H1 (cell line): ENCODE data around the gene TTC36. TPM values are rescaled to one million over a fixed set of nuclear protein-coding genes. Genes with fewer than 3 reads are reported as not detected.

Source experiments
- CTCF ChIA-PET: fragments of 300-600 bp; sonication (Branson Sonifier 250); formaldehyde crosslinking; loops from one replicate; lab custom pipeline; 2021; ENCODE audit not compliant: partially characterized antibody; lab: Charles Lee
- POLR2A ChIA-PET: fragments of 300-600 bp; sonication (Branson Sonifier 250); formaldehyde crosslinking; loops from one replicate; lab custom pipeline; 2021; ENCODE audit warnings: inconsistent platforms; ENCODE audit not compliant: partially characterized antibody; lab: Charles Lee
- DNase-seq, 2 experiments: peaks; one replicate each; pipeline versions ENCODE4 v3.0.0 to v3.0.0-alpha.2; 2010 to 2022; ENCODE audit warnings: low spot score in 2 of 2, low read depth in 1 of 2, mixed read lengths in 1 of 2
- FAIRE-seq: peaks from 2 replicates; lab custom pipeline; 2011; peaks lifted over from hg19 to GRCh38; lab: Jason Lieb, UNC
- H2AFZ ChIP-seq: 2 replicates; pipeline ENCODE4 v1.8.1; 2012; ENCODE audit warnings: low read length, inconsistent platforms
- H2AK5ac ChIP-seq: 2 replicates; pipeline ENCODE4 v1.6.1; 2013; ENCODE audit warnings: low read depth, low read length
- H2BK120ac ChIP-seq: replicated peaks from 2 replicates; pipeline ENCODE3; 2013; ENCODE audit warnings: low read depth, low read length, inconsistent platforms
- H2BK12ac ChIP-seq: 2 replicates; pipeline ENCODE4 v1.6.1; 2013; ENCODE audit warnings: low read depth, low read length
- H2BK15ac ChIP-seq: 2 replicates; pipeline ENCODE4 v1.6.1; 2013; ENCODE audit warnings: low read length
- H2BK20ac ChIP-seq: 2 replicates; pipeline ENCODE4 v1.6.1; 2013; ENCODE audit warnings: low read length
- H2BK5ac ChIP-seq: 2 replicates; pipeline ENCODE4 v1.6.1; 2013; ENCODE audit warnings: low read depth, low read length
- H3K14ac ChIP-seq: 2 replicates; pipeline ENCODE4 v1.6.1; 2013; ENCODE audit warnings: inconsistent platforms; ENCODE audit not compliant: insufficient read length
- H3K18ac ChIP-seq: 2 replicates; pipeline ENCODE4 v1.6.1; 2013; ENCODE audit warnings: low read length; ENCODE audit errors: extremely low read depth
- H3K23ac ChIP-seq: 2 replicates; pipeline ENCODE4 v1.6.1; 2013; ENCODE audit warnings: inconsistent platforms; ENCODE audit not compliant: insufficient read length
- H3K23me2 ChIP-seq: 2 replicates; pipeline ENCODE4 v1.6.1; 2013; ENCODE audit warnings: low read depth, low read length
- H3K27ac ChIP-seq: 2 replicates; pipeline ENCODE4 v1.6.1; 2011; ENCODE audit warnings: low read depth, low read length, inconsistent platforms
- H3K27me3 ChIP-seq, 4 experiments: replicated peaks in 1 of 4; 1 replicate in 1 of 4; 2 replicates in 3 of 4; pipeline versions ENCODE4 v1.6.1 to v1.8.1; 2011 to 2013; ENCODE audit warnings: low read length in 3 of 4, mild to moderate bottlenecking in 3 of 4, inconsistent platforms in 2 of 4, mixed read lengths in 2 of 4, moderate library complexity in 1 of 4; ENCODE audit not compliant: control insufficient read depth in 3 of 4, insufficient read depth in 3 of 4; ENCODE audit errors: extremely low read depth in 1 of 4
- H3K36me3 ChIP-seq, 4 experiments: 2 replicates each; pipeline versions ENCODE4 v1.6.1 to v1.8.1; 2011 to 2013; ENCODE audit warnings: mild to moderate bottlenecking in 4 of 4, low read length in 3 of 4, moderate library complexity in 2 of 4, control low read depth in 1 of 4, inconsistent platforms in 1 of 4; ENCODE audit not compliant: insufficient read depth in 4 of 4, control insufficient read depth in 2 of 4
- H3K4ac ChIP-seq: replicated peaks from 2 replicates; pipeline ENCODE3; 2013; ENCODE audit warnings: low read length, low read depth, mixed read lengths, inconsistent platforms; ENCODE audit not compliant: insufficient read length
- H3K4me1 ChIP-seq, 4 experiments: replicated peaks in 1 of 4; 1 replicate in 1 of 4; 2 replicates in 3 of 4; pipeline versions ENCODE4 v1.6.1 to v1.8.1; 2011 to 2013; ENCODE audit warnings: low read length in 3 of 4, inconsistent platforms in 2 of 4, mixed read lengths in 1 of 4; ENCODE audit not compliant: insufficient read depth in 4 of 4, control insufficient read depth in 3 of 4
- H3K4me2 ChIP-seq, 2 experiments: 2 replicates each; pipeline versions ENCODE4 v1.6.1 to v1.8.1; 2011 to 2013; ENCODE audit warnings: low read depth in 2 of 2, low read length in 2 of 2, control low read depth in 1 of 2, inconsistent platforms in 1 of 2, mild to moderate bottlenecking in 1 of 2; ENCODE audit not compliant: insufficient read depth in 1 of 2
- H3K4me3 ChIP-seq, 4 experiments: fragments of 200-600, 300-600 bp in 1 of 4; sonication (generic), shearing (Covaris generic), sonication (Bioruptor Twin) in 1 of 4; 2 replicates each; pipeline versions ENCODE4 v1.5.1 to v1.8.1; 2011 to 2016; ENCODE audit warnings: low read length in 4 of 4, low read depth in 3 of 4, control low read depth in 2 of 4, inconsistent platforms in 2 of 4, mild to moderate bottlenecking in 2 of 4, mixed read lengths in 1 of 4, moderate library complexity in 1 of 4; ENCODE audit not compliant: insufficient read depth in 2 of 4; ENCODE audit errors: extremely low read depth in 1 of 4
- H3K56ac ChIP-seq: replicated peaks from 2 replicates; pipeline ENCODE3; 2013; ENCODE audit warnings: low read depth, mild to moderate bottlenecking, mixed read lengths, low read length, inconsistent platforms; ENCODE audit not compliant: insufficient read length
- H3K79me1 ChIP-seq: 2 replicates; pipeline ENCODE4 v1.6.1; 2013; ENCODE audit warnings: low read depth, low read length, control low read depth
- H3K79me2 ChIP-seq, 2 experiments: 2 replicates each; pipeline versions ENCODE4 v1.6.1 to v1.8.1; 2012 to 2013; ENCODE audit warnings: low read length in 2 of 2, mild to moderate bottlenecking in 2 of 2, inconsistent platforms in 1 of 2; ENCODE audit not compliant: insufficient read depth in 2 of 2, control insufficient read depth in 1 of 2
- H3K9ac ChIP-seq, 4 experiments: replicated peaks in 1 of 4; 1 replicate in 1 of 4; 2 replicates in 3 of 4; pipeline versions ENCODE4 v1.6.1 to v1.8.1; 2011 to 2013; ENCODE audit warnings: low read depth in 3 of 4, low read length in 3 of 4, control low read depth in 2 of 4, mild to moderate bottlenecking in 2 of 4, moderate library complexity in 2 of 4, inconsistent platforms in 1 of 4; ENCODE audit errors: extremely low read depth in 1 of 4
- H3K9me3 ChIP-seq, 2 experiments: 2 replicates each; pipeline versions ENCODE4 v1.6.1 to v1.8.1; 2012 to 2013; ENCODE audit warnings: mild to moderate bottlenecking in 2 of 2, moderate library complexity in 2 of 2, control low read depth in 1 of 2, inconsistent platforms in 1 of 2, low read depth in 1 of 2, low read length in 1 of 2, mixed read lengths in 1 of 2; ENCODE audit not compliant: insufficient read depth in 2 of 2
- H4K20me1 ChIP-seq, 2 experiments: replicated peaks in 1 of 2; 2 replicates each; pipeline versions ENCODE3 to v1.8.1; 2011 to 2013; ENCODE audit warnings: inconsistent platforms in 2 of 2, low read length in 2 of 2, mild to moderate bottlenecking in 1 of 2; ENCODE audit not compliant: insufficient read depth in 2 of 2, control insufficient read depth in 1 of 2
- H4K5ac ChIP-seq: 2 replicates; pipeline ENCODE4 v1.6.1; 2013; ENCODE audit warnings: low read length, low read depth, mixed read lengths, inconsistent platforms; ENCODE audit not compliant: insufficient read length
- H4K8ac ChIP-seq: 2 replicates; pipeline ENCODE4 v1.8.0; 2013; ENCODE audit warnings: mild to moderate bottlenecking, moderate library complexity, low read length, inconsistent platforms; ENCODE audit not compliant: insufficient read depth; ENCODE audit errors: extremely low read depth
- H4K91ac ChIP-seq: replicated peaks from 2 replicates; pipeline ENCODE3; 2013; ENCODE audit warnings: low read length, mixed read lengths, inconsistent platforms; ENCODE audit not compliant: insufficient read length
- BRCA1 ChIP-seq: IDR thresholded peaks from 2 replicates; pipeline ENCODE4 v1.6.1; 2012; ENCODE audit warnings: low read depth, low read length, improper control_type of control experiment
- CHD2 ChIP-seq: IDR thresholded peaks from 2 replicates; pipeline ENCODE4 v1.6.1; 2012; ENCODE audit warnings: low read length, improper control_type of control experiment
- GABPA ChIP-seq: IDR thresholded peaks from 2 replicates; pipeline ENCODE4 v1.6.1; 2011; ENCODE audit warnings: mild to moderate bottlenecking, low read length, moderate library complexity, borderline replicate concordance; ENCODE audit not compliant: insufficient read depth
- KDM5A ChIP-seq: fragments of 200-600 bp; IDR thresholded peaks from 2 replicates; pipeline ENCODE4 v1.7.1; 2012; ENCODE audit warnings: mild to moderate bottlenecking, low read length, inconsistent platforms, mixed read lengths
- POLR2AphosphoS5 ChIP-seq: IDR thresholded peaks from 2 replicates; pipeline ENCODE4 v1.6.1; 2011; ENCODE audit warnings: low read depth, low read length
- RBBP5 ChIP-seq: IDR thresholded peaks from 2 replicates; pipeline ENCODE4 v1.7.1; 2012; ENCODE audit warnings: low read depth, mild to moderate bottlenecking, inconsistent platforms, low read length, moderate library complexity, borderline replicate concordance
- RNF2 ChIP-seq: fragments of 200-900, 300-1000 bp; sonication (generic); IDR thresholded peaks from 2 replicates; pipeline ENCODE4 v1.7.1; 2016; ENCODE audit warnings: borderline replicate concordance, low read depth, mild to moderate bottlenecking, antibody characterized with exemption, low read length; ENCODE audit not compliant: poor library complexity, severe bottlenecking; ENCODE audit errors: missing control alignments
- SP1 ChIP-seq: IDR thresholded peaks from 2 replicates; pipeline ENCODE4 v1.6.1; 2011; ENCODE audit warnings: low read depth, low read length
- SRF ChIP-seq: IDR thresholded peaks from 2 replicates; pipeline ENCODE4 v1.6.1; 2011; ENCODE audit warnings: mild to moderate bottlenecking, low read depth, low read length, moderate library complexity
- YY1 ChIP-seq: IDR thresholded peaks from 2 replicates; pipeline ENCODE4 v1.6.1; 2011; ENCODE audit warnings: low read depth, mild to moderate bottlenecking, low read length
- WGBS, 2 experiments: shearing (Covaris generic) in 1 of 2; methylation state at CpG; one replicate each; pipeline versions ENCODE4 v1.1.6 to v1.1.7; 2013 to 2015; ENCODE audit warnings: low lambda C conversion rate in 2 of 2, mixed read lengths in 2 of 2, inconsistent platforms in 1 of 2, low coverage in 1 of 2, missing lambda C conversion rate in 1 of 2; ENCODE audit not compliant: insufficient replicate concordance in 2 of 2, insufficient coverage in 1 of 2, insufficient read length in 1 of 2; ENCODE audit errors: extremely low coverage in 1 of 2, missing lambda C conversion rate in 1 of 2; 5-methylcytosine and 5-hydroxymethylcytosine counted together
- polyA plus RNA-seq, 7 experiments: library from polyadenylated mRNA; depleted of rRNA in 3 of 7; stranded (reverse) in 5 of 7; unstranded in 2 of 7; fragments of >200 nt in 5 of 7; fragments of 200-250 nt in 2 of 7; gene quantifications; 1 replicate in 5 of 7; 2 replicates in 1 of 7; 4 replicates in 1 of 7; pipeline versions ENCODE4 v1.2.1 to v1.2.3, GENCODE V29; 2011 to 2013; ENCODE audit warnings: missing spikeins in 2 of 7, mixed read lengths in 2 of 7
- total RNA-seq: library from RNA; stranded (reverse); fragmentation: NEBNext Ultra II Directional; extraction: Animal tissue kit (Norgen Biotek cat#: 25700); gene quantifications from 2 replicates; pipeline ENCODE4 v1.2.1, GENCODE V29; 2021

TTC36 gene
- total and polyA plus RNA-seq, 2 of the 8 experiments (the other 6 are each of a cell fraction or from before 2014, with no cell fraction given): not detected

DNA sequence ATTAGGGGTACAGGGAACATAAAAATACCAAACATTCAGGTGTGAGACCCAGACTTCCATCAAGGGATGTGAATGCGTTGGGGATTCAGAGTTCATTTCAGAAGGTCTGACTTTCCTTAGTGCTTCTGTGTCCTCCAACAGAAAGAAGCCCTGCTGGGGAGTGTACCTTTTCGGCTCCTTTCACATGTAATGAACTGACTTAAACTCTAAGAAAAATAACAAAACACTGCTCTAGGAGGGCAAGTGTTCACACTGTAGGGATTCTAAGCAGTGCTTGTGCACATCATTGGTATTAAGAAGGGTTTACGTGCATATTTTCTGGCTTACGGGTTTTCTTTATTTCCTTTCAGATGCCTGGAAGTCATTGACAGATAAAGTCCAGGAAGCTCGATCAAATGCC is 15.7 kb upstream of the TTC36 start:
- FAIRE-seq: no peak
- DNase-seq: no peak
- H4K8ac ChIP-seq: no peak overlapping the region
- no peaks in the 10 kb centered on the region for H3K23me2 ChIP-seq
- H3K79me1 ChIP-seq: no peaks in the 10 kb centered on the region
- no peak overlapping the region for H2BK15ac ChIP-seq
- peak overlapping the region in 1 of 2 experiments; percentile 34; a peak in 2 of 4 replicates for H3K4me2 ChIP-seq
- POLR2A ChIA-PET: interaction anchor here (1.1 kb wide), 1 partner anchor 45 kb away, joined by 3 read pairs; no protein-coding TSS in a partner anchor
- H2BK5ac ChIP-seq: no peak overlapping the region
- no peak overlapping the region for H2BK20ac ChIP-seq
- no peaks in the 10 kb centered on the region; a peak in 1 of 7 replicates for H3K27me3 ChIP-seq
- peaks cover 41 to 93% (median 82%) of the 10 kb centered on the region in 4 experiments for H3K36me3 ChIP-seq
- no peak overlapping the region for H2AFZ ChIP-seq
- no peak overlapping the region for H3K56ac ChIP-seq
- no peaks in the 10 kb centered on the region for H4K20me1 ChIP-seq
- TF ChIP-seq SP1: no peak
- TF ChIP-seq YY1: no peak
- TF ChIP-seq SRF: no peak
- no peak for TF ChIP-seq GABPA
- TF ChIP-seq POLR2AphosphoS5: no peak
- TF ChIP-seq BRCA1: no peak
- TF ChIP-seq RNF2: no peak
- no peak for TF ChIP-seq KDM5A
- no peak for TF ChIP-seq RBBP5
- no peak for TF ChIP-seq CHD2
- H2AK5ac ChIP-seq: no peak overlapping the region
- no peak overlapping the region for H2BK12ac ChIP-seq
- H3K23ac ChIP-seq: no peak overlapping the region
- no peak overlapping the region for H2BK120ac ChIP-seq
- H3K27ac ChIP-seq: no peak overlapping the region
- no peak overlapping the region for H3K9ac ChIP-seq
- H3K4me1 ChIP-seq: peaks cover 0 to 3% (median 0%) of the 10 kb centered on the region in 4 experiments; a peak in 2 of 7 replicates
- no peak overlapping the region for H3K14ac ChIP-seq
- H3K79me2 ChIP-seq: no peaks in the 10 kb centered on the region
- no peaks in the 10 kb centered on the region for H3K9me3 ChIP-seq
- no peak overlapping the region for H3K18ac ChIP-seq
- H3K4me3 ChIP-seq: no peak overlapping the region
- H4K5ac ChIP-seq: no peak overlapping the region
- WGBS, 2 experiments: 70% methylated on average over 5 of the region's 5 CpGs; no CpG with 5 or more reads in 1 of the 2 experiments
- H3K4ac ChIP-seq: no peak overlapping the region
- no peak overlapping the region for H4K91ac ChIP-seq
- CTCF ChIA-PET: no interaction called here
